ENCODE results near the gene CELSR3. TPM values are rescaled to one million over a fixed set of nuclear protein-coding genes. Genes with fewer than 3 reads are reported as not detected.

The CELSR3 gene
- total RNA-seq, 1 experiment from 2014 or later = 23.9 TPM

DNA sequence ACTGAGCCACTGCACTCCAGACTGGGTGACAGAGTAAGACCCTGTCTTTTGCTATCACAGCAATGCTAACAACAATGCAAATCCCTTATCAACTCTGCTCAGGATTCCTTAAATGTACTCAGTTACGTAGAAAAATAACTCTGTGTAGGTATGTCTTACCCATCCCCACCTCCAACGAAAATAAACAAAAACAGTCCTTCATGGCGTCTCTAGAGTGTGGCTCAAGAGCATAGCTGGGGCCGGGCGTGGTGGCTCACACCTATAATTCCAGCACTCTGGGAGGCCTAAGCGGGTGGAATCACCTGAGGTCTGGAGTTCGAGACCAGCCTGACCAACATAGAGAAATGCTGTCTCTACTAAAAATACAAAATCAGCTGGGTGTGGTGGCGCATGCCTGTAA is 36.2 kb upstream of the CELSR3 start:
- Mint-ChIP-seq H3K9me3 (no peaks in the 10 kb centered on the region), H3K4me1 (peaks cover 35 to 44% of the 10 kb centered on the region in 2 experiments), H3K27me3 (ENCODE audit: low read depth) (no peaks in the 10 kb centered on the region), H3K27ac (peak overlapping the region in 2 of 3 experiments; percentile 18 to 32; a peak in 1 of 7 replicates), H3K36me3 (ENCODE audit: insufficient read depth in 1 of 3, low read depth in 3 of 3) (peaks cover 38 to 59% (median 51%) of the 10 kb centered on the region in 3 experiments), H3K4me3 (no peak overlapping the region)
- DNase-seq = no peak
- Histone ChIP-seq H2BK15ac (ENCODE audit: low read depth, low read length) (no peak overlapping the region), H4K20me1 (ENCODE audit: control insufficient read depth, insufficient read depth, insufficient read length) (peaks cover 2% of the 10 kb centered on the region), H4K5ac (ENCODE audit: insufficient read length, low read depth, low read length) (no peak overlapping the region), H3K56ac (ENCODE audit: insufficient read length, low read depth, low read length) (no peak overlapping the region), H3K18ac (ENCODE audit: insufficient read length, low read depth, low read length) (no peak overlapping the region), H3K14ac (ENCODE audit: insufficient read depth, low read length) (no peak overlapping the region), H2BK12ac (ENCODE audit: insufficient read length, low read depth, low read length) (no peak overlapping the region), H4K8ac (replicated peaks; ENCODE audit: insufficient read length, low read depth, low read length) (no peak overlapping the region), H3K9ac (ENCODE audit: extremely low read depth, insufficient read length, low read length) (no peak overlapping the region), H3K4ac (ENCODE audit: low read depth, low read length) (no peak overlapping the region), H3K4me1 (ENCODE audit: insufficient read depth, low read length) (no peaks in the 10 kb centered on the region; the same call in 1 of the 2 replicates), H3K23ac (ENCODE audit: insufficient read length, low read depth, low read length) (no peak overlapping the region), H3K9me3 (ENCODE audit: control insufficient read depth, low read depth, low read length) (no peaks in the 10 kb centered on the region), H3K27ac (ENCODE audit: insufficient read length, low read depth, low read length) (no peak overlapping the region), H2BK120ac (ENCODE audit: low read depth, low read length, poor library complexity, severe bottlenecking) (no peak overlapping the region), H3K23me2 (ENCODE audit: insufficient read length, low read depth, low read length, poor library complexity, severe bottlenecking) (no peaks in the 10 kb centered on the region), H2AFZ (ENCODE audit: low read length) (no peak overlapping the region), H3K79me1 (ENCODE audit: insufficient read depth, low read depth, low read length, poor library complexity, severe bottlenecking) (peaks cover 10% of the 10 kb centered on the region), H2BK20ac (ENCODE audit: low read depth, low read length, poor library complexity, severe bottlenecking) (no peak overlapping the region), H2AK5ac (ENCODE audit: insufficient read length, low read length) (no peak overlapping the region), H3K79me2 (ENCODE audit: insufficient read depth, low read length) (peaks cover 38% of the 10 kb centered on the region; the same call in 1 of the 2 replicates), H3K4me2 (ENCODE audit: insufficient read depth, insufficient read length, low read length) (no peak overlapping the region), H3K27me3 (ENCODE audit: insufficient read depth, low read length) (no peaks in the 10 kb centered on the region), H2BK5ac (ENCODE audit: insufficient read length, low read length) (no peak overlapping the region), H4K91ac (ENCODE audit: insufficient read length, low read depth, low read length) (no peak overlapping the region), H3T11ph (ENCODE audit: low read length) (no peak overlapping the region)
- WGBS (ENCODE audit: extremely low coverage, insufficient read length, low lambda C conversion rate) = no CpG with 5 or more reads among the region's 8 CpGs
- TF ChIP-seq, protein P1, sequence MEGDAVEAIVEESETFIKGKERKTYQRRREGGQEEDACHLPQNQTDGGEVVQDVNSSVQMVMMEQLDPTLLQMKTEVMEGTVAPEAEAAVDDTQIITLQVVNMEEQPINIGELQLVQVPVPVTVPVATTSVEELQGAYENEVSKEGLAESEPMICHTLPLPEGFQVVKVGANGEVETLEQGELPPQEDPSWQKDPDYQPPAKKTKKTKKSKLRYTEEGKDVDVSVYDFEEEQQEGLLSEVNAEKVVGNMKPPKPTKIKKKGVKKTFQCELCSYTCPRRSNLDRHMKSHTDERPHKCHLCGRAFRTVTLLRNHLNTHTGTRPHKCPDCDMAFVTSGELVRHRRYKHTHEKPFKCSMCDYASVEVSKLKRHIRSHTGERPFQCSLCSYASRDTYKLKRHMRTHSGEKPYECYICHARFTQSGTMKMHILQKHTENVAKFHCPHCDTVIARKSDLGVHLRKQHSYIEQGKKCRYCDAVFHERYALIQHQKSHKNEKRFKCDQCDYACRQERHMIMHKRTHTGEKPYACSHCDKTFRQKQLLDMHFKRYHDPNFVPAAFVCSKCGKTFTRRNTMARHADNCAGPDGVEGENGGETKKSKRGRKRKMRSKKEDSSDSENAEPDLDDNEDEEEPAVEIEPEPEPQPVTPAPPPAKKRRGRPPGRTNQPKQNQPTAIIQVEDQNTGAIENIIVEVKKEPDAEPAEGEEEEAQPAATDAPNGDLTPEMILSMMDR (conservative IDR thresholded peaks at IDR 0.05) = no peak

Measured in H9 (cell line).